ENCODE results near the gene GDF3.
"Not testable (repeated sequence)": the region's sequence is repeated elsewhere in the genome, so short reads cannot be mapped to it uniquely, and the experiment has no call there.

The GDF3 gene

GRCh38 chr12:7666595-7666994 is 29.0 kb downstream of the GDF3 start:
- no peak for DNase-seq

GRCh38 chr12:7661741-7662140 is 33.8 kb downstream of the GDF3 start:
- DNase-seq, result no peak

DNA sequence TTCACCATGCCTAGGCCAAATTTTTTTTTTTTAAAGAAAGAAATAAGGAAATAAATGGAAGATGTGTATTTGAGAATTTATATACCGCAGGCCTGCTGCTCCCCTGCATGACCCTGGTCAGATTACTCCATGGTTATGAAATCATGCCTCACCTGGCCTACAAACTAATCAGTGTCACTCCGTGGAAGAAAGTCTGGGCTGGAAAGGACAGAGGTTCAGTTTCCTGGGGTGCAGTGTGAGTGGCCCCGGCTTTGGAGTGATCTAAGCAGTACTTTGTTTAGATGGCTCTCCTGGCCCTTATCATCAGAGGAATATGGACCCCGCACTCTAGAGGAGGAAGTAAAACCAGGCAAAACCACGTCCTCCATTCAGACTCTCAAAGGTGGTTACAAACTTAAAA is 39.5 kb downstream of the GDF3 start:
- DNase-seq, result no peak

- DNase-seq, result no peak
These were observed 45.5 kb downstream of the GDF3 start for GRCh38 chr12:7650091-7650490.

GRCh38 chr12:7647071-7647470 is 48.5 kb downstream of the GDF3 start:
- no peak for DNase-seq

DNA sequence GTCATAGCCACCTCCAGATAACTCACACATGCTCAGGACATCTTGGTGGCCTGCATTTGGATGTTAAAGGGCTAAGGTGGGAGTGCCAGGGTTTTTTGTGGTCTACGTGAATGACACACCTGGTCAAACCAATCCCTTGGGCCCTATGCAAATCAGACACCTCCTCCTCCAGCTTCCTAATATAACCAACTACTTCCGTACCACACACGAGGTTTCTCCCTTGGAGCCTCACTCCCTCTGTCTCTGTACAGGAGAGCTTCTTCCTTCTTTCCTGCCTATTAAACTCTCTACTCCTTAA is 49.4 kb downstream of the GDF3 start:
- DNase-seq, result no peak

GRCh38 chr12:7645395-7646177 is 50.0 kb downstream of the GDF3 start:
- peak; percentile 43 for DNase-seq

DNA sequence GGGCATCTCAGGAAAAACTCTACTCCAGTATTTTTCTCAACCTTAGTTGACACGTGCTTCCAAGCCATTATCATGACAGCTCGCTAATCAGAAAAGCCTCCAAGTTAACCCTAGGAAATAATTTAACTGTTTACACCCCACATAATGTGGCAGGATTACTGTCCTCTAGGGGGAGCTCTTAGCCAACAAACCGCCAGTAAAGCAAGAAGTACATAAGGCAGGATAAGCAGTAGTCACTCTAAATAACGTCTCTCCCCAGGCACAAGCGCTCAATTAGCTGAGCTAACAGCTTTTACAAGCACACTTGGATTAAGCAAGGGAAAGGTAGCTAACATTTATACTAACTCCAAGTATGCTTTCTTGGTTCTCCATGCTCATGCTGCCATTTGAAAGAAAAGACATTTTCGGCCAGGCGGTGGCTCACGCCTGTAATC is 52.7 kb downstream of the GDF3 start:
- peak; percentile 11 for DNase-seq

GRCh38 chr12:7642287-7642686 is 53.3 kb downstream of the GDF3 start:
- no peak for DNase-seq

DNA sequence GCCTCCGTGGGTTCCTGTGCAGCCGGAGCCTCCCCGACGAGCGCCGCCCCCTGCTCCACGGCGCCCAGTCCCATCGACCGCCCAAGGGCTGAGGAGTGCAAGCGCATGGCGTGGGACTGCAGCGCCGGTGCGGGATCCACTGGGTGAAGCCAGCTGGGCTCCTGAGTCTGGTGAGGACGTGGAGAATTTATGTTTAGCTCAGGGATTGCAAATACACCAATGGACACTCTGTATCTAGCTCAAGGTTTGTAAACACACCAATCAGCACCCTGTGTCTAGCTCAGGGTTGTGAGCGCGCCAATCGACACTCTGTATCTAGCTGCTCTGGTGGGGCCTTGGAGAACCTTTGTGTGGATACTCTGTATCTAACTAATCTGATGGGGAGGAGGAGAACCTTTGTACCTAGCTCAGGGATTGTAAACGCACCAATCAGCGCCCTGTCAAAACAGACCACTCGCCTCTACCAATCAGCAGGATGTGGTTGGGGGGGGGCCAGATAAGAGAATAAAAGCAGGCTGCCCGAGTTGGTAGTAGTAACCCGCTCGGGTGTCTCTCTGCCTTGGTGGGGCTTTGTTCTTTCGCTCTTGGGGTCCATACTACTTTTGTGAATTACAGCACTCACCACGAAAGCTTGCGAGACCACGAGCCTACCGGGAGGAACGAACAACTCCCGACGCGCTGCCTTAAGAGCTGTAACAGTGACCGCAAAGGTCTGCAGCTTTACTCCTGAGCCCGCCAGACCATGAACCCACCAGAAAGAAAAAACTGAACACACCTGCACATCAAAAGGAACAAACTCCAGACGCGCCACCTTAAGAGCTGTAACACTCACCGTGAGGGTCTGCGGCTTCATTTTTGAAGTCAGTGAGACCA is 55.2 kb downstream of the GDF3 start:
- not testable (repeated sequence) for DNase-seq
